Measurements from ENCODE around the gene EXD1.

- TF ChIP-seq POLR2A (IDR thresholded peaks at IDR 0.05), result no peak
- TF ChIP-seq, protein P1, sequence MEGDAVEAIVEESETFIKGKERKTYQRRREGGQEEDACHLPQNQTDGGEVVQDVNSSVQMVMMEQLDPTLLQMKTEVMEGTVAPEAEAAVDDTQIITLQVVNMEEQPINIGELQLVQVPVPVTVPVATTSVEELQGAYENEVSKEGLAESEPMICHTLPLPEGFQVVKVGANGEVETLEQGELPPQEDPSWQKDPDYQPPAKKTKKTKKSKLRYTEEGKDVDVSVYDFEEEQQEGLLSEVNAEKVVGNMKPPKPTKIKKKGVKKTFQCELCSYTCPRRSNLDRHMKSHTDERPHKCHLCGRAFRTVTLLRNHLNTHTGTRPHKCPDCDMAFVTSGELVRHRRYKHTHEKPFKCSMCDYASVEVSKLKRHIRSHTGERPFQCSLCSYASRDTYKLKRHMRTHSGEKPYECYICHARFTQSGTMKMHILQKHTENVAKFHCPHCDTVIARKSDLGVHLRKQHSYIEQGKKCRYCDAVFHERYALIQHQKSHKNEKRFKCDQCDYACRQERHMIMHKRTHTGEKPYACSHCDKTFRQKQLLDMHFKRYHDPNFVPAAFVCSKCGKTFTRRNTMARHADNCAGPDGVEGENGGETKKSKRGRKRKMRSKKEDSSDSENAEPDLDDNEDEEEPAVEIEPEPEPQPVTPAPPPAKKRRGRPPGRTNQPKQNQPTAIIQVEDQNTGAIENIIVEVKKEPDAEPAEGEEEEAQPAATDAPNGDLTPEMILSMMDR (IDR thresholded peaks at IDR 0.05 in 8 of 11, conservative IDR thresholded peaks at IDR 0.05 in 3 of 11), result no peak
Observed at GRCh38 chr15:41194444-41194843, 36.1 kb downstream of the EXD1 start.

Measured in spleen (tissue), 7 donors.